SK-N-SH (cell line): Measurements from ENCODE around the gene SLC1A7. TPM values are rescaled to one million over a fixed set of nuclear protein-coding genes. Genes with fewer than 3 reads are reported as not detected.

Experiments used
- CTCF ChIA-PET: fragments of 300-600, 350-600 bp; formaldehyde crosslinking; extraction: SDS; loops from one replicate; lab custom pipeline; 2021; lab: Yijun Ruan, JAX
- POLR2A ChIA-PET: fragments of 350-600 bp; sonication (Branson Sonifier 250); formaldehyde crosslinking; extraction: SDS; loops from one replicate; lab custom pipeline; 2020; ENCODE audit warnings: antibody characterized with exemption, inconsistent platforms; lab: Yijun Ruan, JAX
- DNase-seq: peaks from one replicate; pipeline ENCODE4 v3.0.0; 2012
- H2AFZ ChIP-seq: fragments of 200-600 bp; sonication (generic); 2 replicates; pipeline ENCODE4 v1.8.1; 2016; ENCODE audit warnings: antibody characterized with exemption, mild to moderate bottlenecking, low read depth
- H3F3A ChIP-seq: fragments of 200-600 bp; sonication (generic); replicated peaks from 2 replicates; pipeline ENCODE3; 2016; ENCODE audit warnings: antibody characterized with exemption, mild to moderate bottlenecking; ENCODE audit not compliant: insufficient read depth
- H3K27ac ChIP-seq, 2 experiments: fragments of 200-500 bp in 1 of 2; fragments of 200-600 bp in 1 of 2; sonication (Bioruptor generic) in 1 of 2; sonication (generic), shearing (Covaris generic) in 1 of 2; 2 replicates each; pipeline versions ENCODE4 v1.5.1 to v1.6.1; 2014 to 2016; ENCODE audit warnings: low read depth in 2 of 2, inconsistent platforms in 1 of 2, low read length in 1 of 2, mild to moderate bottlenecking in 1 of 2, mixed read lengths in 1 of 2
- H3K27me3 ChIP-seq: fragments of 200-600 bp; sonication (generic), shearing (Covaris generic); 2 replicates; pipeline ENCODE4 v1.6.1; 2016; ENCODE audit warnings: mixed run types; ENCODE audit not compliant: insufficient read depth
- H3K36me3 ChIP-seq, 2 experiments: fragments of 200-500 bp in 1 of 2; fragments of 200-600 bp in 1 of 2; sonication (Bioruptor generic) in 1 of 2; sonication (generic) in 1 of 2; replicated peaks in 1 of 2; 2 replicates each; pipeline versions ENCODE3 to v1.5.1; 2014 to 2016; ENCODE audit warnings: low read length in 1 of 2, mild to moderate bottlenecking in 1 of 2; ENCODE audit not compliant: insufficient read depth in 2 of 2, control insufficient read depth in 1 of 2
- H3K4me1 ChIP-seq, 2 experiments: fragments of 200-500 bp in 1 of 2; fragments of 200-600 bp in 1 of 2; sonication (Bioruptor generic) in 1 of 2; sonication (generic), shearing (Covaris generic) in 1 of 2; 2 replicates each; pipeline versions ENCODE4 v1.5.1 to v1.6.1; 2014 to 2016; ENCODE audit warnings: low read depth in 1 of 2, low read length in 1 of 2, mixed run types in 1 of 2; ENCODE audit not compliant: insufficient read depth in 2 of 2, control insufficient read depth in 1 of 2
- H3K4me2 ChIP-seq: fragments of 200-600 bp; sonication (generic), shearing (Covaris generic); 2 replicates; pipeline ENCODE4 v1.6.1; 2017; ENCODE audit warnings: mixed run types
- H3K4me3 ChIP-seq, 2 experiments: fragments of 200-500 bp in 1 of 2; fragments of 200-600 bp in 1 of 2; sonication (Bioruptor generic) in 1 of 2; sonication (generic), shearing (Covaris generic) in 1 of 2; 2 replicates each; pipeline versions ENCODE4 v1.5.1 to v1.8.1; 2014 to 2016; ENCODE audit warnings: low read depth in 2 of 2, inconsistent platforms in 1 of 2, low read length in 1 of 2, mild to moderate bottlenecking in 1 of 2, mixed read lengths in 1 of 2, moderate library complexity in 1 of 2
- H3K79me2 ChIP-seq: fragments of 200-600 bp; sonication (generic); 2 replicates; pipeline ENCODE4 v1.8.1; 2017; ENCODE audit warnings: mild to moderate bottlenecking; ENCODE audit not compliant: insufficient read depth
- H3K9ac ChIP-seq: fragments of 200-600 bp; sonication (generic); 2 replicates; pipeline ENCODE4 v1.6.1; 2017; ENCODE audit warnings: mixed run types
- H3K9me2 ChIP-seq: fragments of 200-600 bp; sonication (generic); 2 replicates; pipeline ENCODE4 v1.6.1; 2017; ENCODE audit warnings: mixed run types
- H3K9me3 ChIP-seq: fragments of 200-600 bp; sonication (generic); 2 replicates; pipeline ENCODE4 v1.6.1; 2017; ENCODE audit warnings: mixed run types, mild to moderate bottlenecking, moderate library complexity
- H4K20me1 ChIP-seq: fragments of 200-600 bp; sonication (generic); 2 replicates; pipeline ENCODE4 v1.6.1; 2017; ENCODE audit warnings: mild to moderate bottlenecking, mixed run types; ENCODE audit not compliant: insufficient read depth
- CHD2 ChIP-seq: fragments of 150-350 bp; IDR thresholded peaks from 2 replicates; pipeline ENCODE4 v1.6.1; 2018; ENCODE audit warnings: low read length; ENCODE audit not compliant: partially characterized antibody
- ELF1 ChIP-seq: IDR thresholded peaks from 2 replicates; pipeline ENCODE4 v1.4.0; 2012
- EP300 ChIP-seq, 2 experiments: IDR thresholded peaks; 2 replicates each; pipeline versions ENCODE4 v1.4.0 to v1.6.1; 2012; ENCODE audit warnings: borderline replicate concordance in 1 of 2, low read depth in 1 of 2, low read length in 1 of 2
- EZH2phosphoT487 ChIP-seq: fragments of 200-600 bp; sonication (generic); IDR thresholded peaks from 2 replicates; pipeline ENCODE4 v1.6.1; 2017; ENCODE audit warnings: low read depth, mixed run types, mild to moderate bottlenecking, antibody characterized with exemption, moderate library complexity, borderline replicate concordance
- FOSL2 ChIP-seq: IDR thresholded peaks from 2 replicates; pipeline ENCODE4 v1.4.0; 2012; ENCODE audit warnings: low read depth, mild to moderate bottlenecking, moderate library complexity, borderline replicate concordance
- GATA2 ChIP-seq: sonication (generic); formaldehyde crosslinking; IDR thresholded peaks from 2 replicates; pipeline ENCODE4 v1.5.0; 2020; ENCODE audit warnings: mild to moderate bottlenecking, missing genetic modification reagents
- JUND ChIP-seq: IDR thresholded peaks from 2 replicates; pipeline ENCODE4 v1.4.0; 2012
- MEF2A ChIP-seq: IDR thresholded peaks from 2 replicates; pipeline ENCODE4 v1.4.0; 2012; ENCODE audit warnings: low read depth, borderline replicate concordance
- NFIC ChIP-seq: IDR thresholded peaks from 2 replicates; pipeline ENCODE4 v1.4.0; 2012; ENCODE audit warnings: borderline replicate concordance
- PBX3 ChIP-seq: IDR thresholded peaks from 2 replicates; pipeline ENCODE4; 2012
- POLR2AphosphoS5 ChIP-seq: IDR thresholded peaks from 2 replicates; pipeline ENCODE4 v1.6.1; 2012; ENCODE audit warnings: low read depth, low read length
- REST ChIP-seq: IDR thresholded peaks from 2 replicates; pipeline ENCODE4 v1.6.1; 2012; ENCODE audit warnings: mild to moderate bottlenecking, low read depth, low read length, moderate library complexity
- RXRA ChIP-seq: IDR thresholded peaks from 2 replicates; pipeline ENCODE4 v1.4.0; 2012; ENCODE audit warnings: low read depth, mild to moderate bottlenecking, borderline replicate concordance
- SIN3A ChIP-seq: IDR thresholded peaks from 2 replicates; pipeline ENCODE4 v1.6.1; 2012; ENCODE audit warnings: low read depth, mild to moderate bottlenecking, low read length, moderate library complexity, borderline replicate concordance
- SMC3 ChIP-seq: IDR thresholded peaks from 2 replicates; pipeline ENCODE4 v1.6.1; 2012; ENCODE audit warnings: low read depth, low read length, improper control_type of control experiment
- TAF1 ChIP-seq: IDR thresholded peaks from 2 replicates; pipeline ENCODE4 v1.6.1; 2012; ENCODE audit warnings: low read depth, mild to moderate bottlenecking, low read length, moderate library complexity, borderline replicate concordance
- TCF12 ChIP-seq: IDR thresholded peaks from 2 replicates; pipeline ENCODE4 v1.4.0; 2012
- USF2 ChIP-seq: fragments of 150-350 bp; IDR thresholded peaks from 2 replicates; pipeline ENCODE4 v1.6.1; 2017; ENCODE audit warnings: antibody characterized with exemption, low read length, low read depth, borderline replicate concordance
- YY1 ChIP-seq: IDR thresholded peaks from 2 replicates; pipeline ENCODE4 v1.4.0; 2012; ENCODE audit warnings: low read depth, mild to moderate bottlenecking
- WGBS: methylation state at CpG from one replicate; pipeline ENCODE4 v1.1.6; 2017; ENCODE audit warnings: low lambda C conversion rate; 5-methylcytosine and 5-hydroxymethylcytosine counted together
- polyA plus RNA-seq, 3 experiments: library from polyadenylated mRNA; depleted of rRNA; stranded (reverse); fragments of >200 nt; gene quantifications; 2 replicates each; pipeline ENCODE4 v1.2.3, GENCODE V29; 2012

The SLC1A7 gene
- polyA plus RNA-seq, 1 of the 3 experiments (the other 2 are of a cell fraction): not detected

DNA sequence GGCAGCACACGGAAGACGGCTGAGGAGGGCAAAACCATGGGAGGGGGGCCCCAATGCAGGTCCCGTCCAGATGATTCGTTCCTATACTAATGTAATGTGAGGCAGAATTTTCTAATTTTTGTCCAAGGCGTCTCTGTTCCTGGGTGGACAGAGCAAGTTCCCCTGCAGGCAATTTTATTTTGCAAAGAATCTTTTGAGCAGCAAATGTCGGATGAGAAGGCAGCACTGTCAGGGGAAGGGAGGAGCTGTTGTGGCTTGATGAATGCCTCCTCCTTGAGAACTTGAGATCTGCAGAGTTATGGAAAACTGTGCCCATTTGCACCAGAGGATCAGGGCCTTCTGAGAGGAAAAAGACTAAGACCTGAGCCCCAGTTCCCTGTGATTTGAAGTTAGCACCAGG lies 17.3 kb downstream of the SLC1A7 start:
- Histone ChIP-seq H3K9ac (no peak overlapping the region), H3K4me3 (no peak overlapping the region), H3K9me2 (no peaks in the 10 kb centered on the region), H3K9me3 (no peaks in the 10 kb centered on the region), H3F3A (no peaks in the 10 kb centered on the region), H3K27me3 (no peaks in the 10 kb centered on the region), H2AFZ (no peak overlapping the region), H3K4me2 (no peak overlapping the region), H3K79me2 (no peaks in the 10 kb centered on the region), H4K20me1 (no peaks in the 10 kb centered on the region), H3K36me3 (no peaks in the 10 kb centered on the region)
- CTCF ChIA-PET: no interaction called here
- DNase-seq: no peak
- WGBS: 88% methylated on average over 6 of the region's 6 CpGs
- TF ChIP-seq NFIC (no peak), CHD2 (no peak), SIN3A (no peak), RXRA (no peak), FOSL2 (no peak), USF2 (no peak), EZH2phosphoT487 (no peak), GATA2 (CRISPR knock-in tag) (no peak), EP300 (IDR thresholded peaks at IDR 0.05; ENCODE audit: borderline replicate concordance in 1 of 2, low read depth in 1 of 2, low read length in 1 of 2) (no peak), PBX3 (no peak), POLR2AphosphoS5 (no peak), REST (no peak), SMC3 (no peak), TAF1 (no peak), JUND (no peak), MEF2A (no peak), YY1 (no peak), TCF12 (no peak), ELF1 (no peak)
- TF ChIP-seq, all 33 proteins: peak for 0
- Histone ChIP-seq H3K4me1 (peaks cover 15 to 25% of the 10 kb centered on the region in 2 experiments; a peak in 2 of 4 replicates), H3K27ac (no peak overlapping the region)
- POLR2A ChIA-PET: no interaction called here
